Osteocyte (in vitro differentiated cells): ENCODE results near the gene DIPK1B. TPM values are rescaled to one million over a fixed set of nuclear protein-coding genes. Genes with fewer than 3 reads are reported as not detected.

ENCODE experiments used
- DNase-seq: peaks from one replicate; pipeline ENCODE4 v3.0.0; 2021; ENCODE audit warnings: mixed read lengths; ENCODE audit not compliant: unreplicated experiment; ENCODE audit errors: extremely low spot score
- H3K27ac Mint-ChIP-seq: one replicate; pipeline ENCODE4 v1.8.0; 2021; ENCODE audit warnings: mild to moderate bottlenecking, mixed read lengths; ENCODE audit not compliant: unreplicated experiment
- H3K27me3 Mint-ChIP-seq: one replicate; pipeline ENCODE4 v1.8.0; 2021; ENCODE audit warnings: mixed read lengths; ENCODE audit not compliant: unreplicated experiment
- H3K36me3 Mint-ChIP-seq: one replicate; pipeline ENCODE4 v1.8.0; 2021; ENCODE audit warnings: mixed read lengths; ENCODE audit not compliant: unreplicated experiment
- H3K4me1 Mint-ChIP-seq: one replicate; pipeline ENCODE4 v1.8.0; 2021; ENCODE audit warnings: mixed read lengths; ENCODE audit not compliant: unreplicated experiment
- H3K4me3 Mint-ChIP-seq: one replicate; pipeline ENCODE4 v1.8.0; 2021; ENCODE audit warnings: mild to moderate bottlenecking, moderate library complexity, mixed read lengths; ENCODE audit not compliant: unreplicated experiment
- H3K9me3 Mint-ChIP-seq: one replicate; pipeline ENCODE4 v1.8.0; 2021; ENCODE audit warnings: mixed read lengths; ENCODE audit not compliant: unreplicated experiment
- total RNA-seq: library from RNA; stranded (reverse); gene quantifications from 2 replicates; pipeline ENCODE4 v1.2.1, GENCODE V29; 2021
- TF ChIP-seq, protein P1 (sequence below): fragments of 200-600 bp; sonication (generic); IDR thresholded peaks from 2 replicates; pipeline ENCODE4 v1.5.0; 2021; ENCODE audit warnings: antibody characterized with exemption, mild to moderate bottlenecking, moderate library complexity

DIPK1B gene
- total RNA-seq, 1 donor from 2014 or later: 11.4 TPM

DNA sequence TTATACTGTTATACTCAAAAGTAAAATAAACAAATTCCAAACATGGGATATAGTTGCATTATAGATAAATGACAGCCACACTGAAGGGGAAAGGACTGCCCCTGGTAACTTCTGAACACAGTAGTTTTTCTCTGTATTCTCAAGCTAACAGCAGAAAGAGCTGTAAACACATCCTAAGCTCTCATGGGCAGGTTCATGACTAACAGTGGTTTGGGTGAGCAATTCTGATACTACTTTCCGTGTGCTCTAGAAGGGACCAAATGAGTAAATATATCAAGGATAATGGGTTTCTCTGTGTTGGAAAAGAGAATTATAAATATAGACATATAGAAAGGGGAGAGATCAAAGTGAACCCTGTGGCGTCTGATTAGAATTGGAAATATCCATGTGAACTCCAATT is 38.2 kb downstream of the DIPK1B start:
- TF ChIP-seq, protein P1, sequence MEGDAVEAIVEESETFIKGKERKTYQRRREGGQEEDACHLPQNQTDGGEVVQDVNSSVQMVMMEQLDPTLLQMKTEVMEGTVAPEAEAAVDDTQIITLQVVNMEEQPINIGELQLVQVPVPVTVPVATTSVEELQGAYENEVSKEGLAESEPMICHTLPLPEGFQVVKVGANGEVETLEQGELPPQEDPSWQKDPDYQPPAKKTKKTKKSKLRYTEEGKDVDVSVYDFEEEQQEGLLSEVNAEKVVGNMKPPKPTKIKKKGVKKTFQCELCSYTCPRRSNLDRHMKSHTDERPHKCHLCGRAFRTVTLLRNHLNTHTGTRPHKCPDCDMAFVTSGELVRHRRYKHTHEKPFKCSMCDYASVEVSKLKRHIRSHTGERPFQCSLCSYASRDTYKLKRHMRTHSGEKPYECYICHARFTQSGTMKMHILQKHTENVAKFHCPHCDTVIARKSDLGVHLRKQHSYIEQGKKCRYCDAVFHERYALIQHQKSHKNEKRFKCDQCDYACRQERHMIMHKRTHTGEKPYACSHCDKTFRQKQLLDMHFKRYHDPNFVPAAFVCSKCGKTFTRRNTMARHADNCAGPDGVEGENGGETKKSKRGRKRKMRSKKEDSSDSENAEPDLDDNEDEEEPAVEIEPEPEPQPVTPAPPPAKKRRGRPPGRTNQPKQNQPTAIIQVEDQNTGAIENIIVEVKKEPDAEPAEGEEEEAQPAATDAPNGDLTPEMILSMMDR: no peak

GRCh38 chr9:136751244-136751643 is 38.9 kb downstream of the DIPK1B start:
- peaks cover 12% of the 10 kb centered on the region for H3K9me3 Mint-ChIP-seq
- H3K4me3 Mint-ChIP-seq: no peak overlapping the region
- H3K27ac Mint-ChIP-seq: no peak overlapping the region
- no peak for DNase-seq
- TF ChIP-seq, protein P1: no peak
- no peaks in the 10 kb centered on the region for H3K4me1 Mint-ChIP-seq
- no peaks in the 10 kb centered on the region for H3K36me3 Mint-ChIP-seq
- H3K27me3 Mint-ChIP-seq: peaks cover 20% of the 10 kb centered on the region

More for the DNA sequence above, 38.2 kb downstream of the DIPK1B start:
- H3K9me3 Mint-ChIP-seq: peaks cover 12% of the 10 kb centered on the region
- no peaks in the 10 kb centered on the region for H3K36me3 Mint-ChIP-seq
- H3K4me1 Mint-ChIP-seq: no peaks in the 10 kb centered on the region
- no peak overlapping the region for H3K27ac Mint-ChIP-seq
- DNase-seq: no peak
- peaks cover 20% of the 10 kb centered on the region for H3K27me3 Mint-ChIP-seq
- no peak overlapping the region for H3K4me3 Mint-ChIP-seq

GRCh38 chr9:136751814-136752213 is 39.4 kb downstream of the DIPK1B start:
- no peak overlapping the region for H3K4me3 Mint-ChIP-seq
- DNase-seq: no peak
- no peaks in the 10 kb centered on the region for H3K4me1 Mint-ChIP-seq
- H3K27ac Mint-ChIP-seq: no peak overlapping the region
- H3K27me3 Mint-ChIP-seq: peaks cover 20% of the 10 kb centered on the region
- TF ChIP-seq, protein P1: no peak
- no peaks in the 10 kb centered on the region for H3K36me3 Mint-ChIP-seq
- H3K9me3 Mint-ChIP-seq: peaks cover 12% of the 10 kb centered on the region

DNA sequence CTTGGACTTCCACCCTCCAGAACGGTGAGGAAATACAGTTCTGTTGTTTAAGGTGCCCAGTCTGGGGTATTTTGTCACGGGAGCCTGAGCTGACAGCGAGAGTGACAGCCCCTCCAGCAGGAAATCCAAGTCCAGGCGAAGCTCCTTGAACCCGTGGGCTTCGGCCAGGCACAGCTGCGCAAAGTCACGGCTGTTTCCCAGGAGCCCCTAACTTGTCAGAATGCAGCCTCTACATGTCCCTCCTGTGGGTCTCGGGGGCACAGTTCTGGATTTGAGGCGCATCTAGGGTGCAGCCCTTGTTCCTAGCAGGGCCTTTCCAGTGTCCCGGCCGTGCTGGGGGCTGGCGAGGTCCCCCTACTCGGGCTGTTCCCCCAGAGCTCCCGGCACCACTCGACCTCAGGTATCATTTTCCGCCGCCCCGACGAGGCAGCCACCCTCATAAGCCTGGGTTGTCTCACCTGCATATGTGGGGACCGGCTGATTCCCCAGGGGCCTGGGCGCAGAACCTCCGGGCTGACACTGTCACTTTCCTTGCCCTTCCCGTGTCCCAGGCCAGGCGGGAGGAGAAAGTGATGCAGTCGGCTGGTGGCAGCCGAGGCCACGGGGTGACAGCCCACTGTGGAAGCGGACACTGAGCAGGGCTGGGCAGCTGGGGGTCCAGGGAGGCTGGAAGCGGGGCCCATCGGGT is 41.1 kb downstream of the DIPK1B start:
- Mint-ChIP-seq H3K27me3 (peaks cover 20% of the 10 kb centered on the region), H3K36me3 (no peaks in the 10 kb centered on the region), H3K4me3 (no peak overlapping the region), H3K27ac (no peak overlapping the region), H3K4me1 (no peaks in the 10 kb centered on the region), H3K9me3 (peaks cover 12% of the 10 kb centered on the region)
- TF ChIP-seq, protein P1: no peak
- no peak for DNase-seq

DNA sequence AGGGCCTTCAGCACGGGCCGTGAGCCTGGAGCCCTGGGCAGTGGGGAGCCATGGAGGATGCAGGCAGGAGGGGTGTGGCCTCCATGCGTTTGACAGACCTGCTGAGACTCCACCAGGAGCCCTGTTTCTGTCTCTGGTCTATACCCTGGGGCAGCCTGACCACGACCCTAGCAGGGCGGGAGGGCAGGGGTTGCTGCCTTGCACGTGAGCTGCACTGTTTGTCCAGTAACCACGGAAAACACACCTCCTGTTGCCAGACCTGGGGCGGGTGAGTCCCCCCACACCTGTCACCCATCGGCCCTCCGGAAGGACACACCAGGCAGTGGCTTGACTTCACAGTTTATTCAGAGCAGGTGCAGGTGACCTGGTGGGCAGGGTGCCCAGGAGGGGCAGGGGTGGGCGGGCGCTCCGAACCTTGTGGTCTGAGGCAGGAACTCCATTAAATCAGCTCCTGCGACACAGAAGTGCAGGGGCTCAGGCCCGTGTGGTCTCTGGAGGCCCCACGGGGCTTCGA is 41.7 kb downstream of the DIPK1B start:
- peaks cover 20% of the 10 kb centered on the region for H3K27me3 Mint-ChIP-seq
- H3K27ac Mint-ChIP-seq: no peak overlapping the region
- H3K4me1 Mint-ChIP-seq: no peaks in the 10 kb centered on the region
- peaks cover 12% of the 10 kb centered on the region for H3K9me3 Mint-ChIP-seq
- DNase-seq: no peak
- H3K4me3 Mint-ChIP-seq: no peak overlapping the region
- TF ChIP-seq, protein P1: no peak
- H3K36me3 Mint-ChIP-seq: no peaks in the 10 kb centered on the region
